Hematopoietic multipotent progenitor cell treated with erythropoietin and hydrocortisone succinate and interleukin-3 and kit ligand, for 4 days (in vitro differentiated cells): ENCODE results near the gene CCL15.
A peak's percentile ranks its signal among the peaks of the same experiment; 100 is the strongest.

Source experiments
- DNase-seq: peaks from one replicate; pipeline ENCODE4 v3.0.0-alpha.2; 2015

CCL15 gene

DNA sequence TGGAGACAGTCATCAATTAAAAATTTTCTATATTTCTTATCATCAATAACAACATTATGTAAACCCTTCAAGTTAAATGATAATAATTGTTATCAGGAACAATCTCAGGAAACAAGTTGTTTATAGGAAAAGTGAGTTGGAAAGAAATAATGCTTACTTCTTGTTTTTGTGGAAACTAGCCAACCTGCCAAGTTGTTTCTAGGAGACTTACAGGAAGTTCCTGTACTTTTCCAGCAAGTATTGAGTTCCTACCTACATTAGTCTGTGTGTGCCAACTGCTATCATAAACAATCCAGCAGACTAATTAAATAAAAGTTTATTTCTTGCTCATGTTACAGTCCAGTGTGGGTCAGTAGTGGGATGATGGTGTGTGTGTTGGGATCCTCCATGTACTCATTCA lies 13.2 kb downstream of the CCL15 start:
- no peak for DNase-seq

DNA sequence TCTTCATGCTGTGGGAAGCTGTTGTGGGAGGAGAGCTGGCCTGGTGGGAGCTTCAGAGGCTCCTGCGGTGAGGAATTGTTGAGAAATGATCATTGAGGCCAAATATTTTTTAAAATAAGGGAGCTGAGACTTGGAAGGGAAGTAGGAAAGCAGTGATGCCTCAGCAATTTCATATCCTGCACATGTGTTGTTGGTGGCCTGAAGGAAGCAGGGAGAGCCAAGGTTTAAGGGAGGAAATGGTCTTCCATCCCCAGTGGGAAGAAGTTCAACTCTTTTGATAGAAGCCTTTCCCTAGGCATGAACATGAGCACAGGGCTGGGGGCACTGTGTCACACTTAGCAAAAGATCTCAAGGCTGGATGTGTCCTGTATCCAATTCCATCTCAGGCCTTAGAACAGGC lies 14.7 kb downstream of the CCL15 start, which contains the start of gene CCL14:
CCL14 (minus strand) TSS at position 87 of the 400 bp plus-strand sequence; CDS start at position 7, 80 bp downstream.
- DNase-seq = no peak

DNA sequence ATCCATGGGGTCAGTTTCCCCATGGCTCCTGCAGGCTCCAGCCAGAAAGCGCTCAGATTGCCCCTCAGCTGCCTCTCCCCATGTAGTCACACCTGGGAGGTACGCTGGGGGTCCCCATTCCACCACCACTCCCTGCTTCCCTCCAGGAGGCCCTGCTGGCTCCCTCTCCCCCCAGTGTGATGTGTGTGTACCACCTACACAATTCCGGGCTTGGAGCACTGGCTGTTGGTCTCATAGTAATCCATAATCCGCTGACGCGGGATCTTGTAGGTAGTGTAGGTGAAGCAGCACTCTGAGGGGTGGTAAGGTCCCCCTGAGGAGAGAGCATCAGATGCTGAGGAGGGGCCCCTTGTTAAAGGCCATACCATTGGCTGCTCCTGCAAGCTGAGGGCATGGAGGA lies 17.2 kb downstream of the CCL15 start:
- no peak for DNase-seq

DNA sequence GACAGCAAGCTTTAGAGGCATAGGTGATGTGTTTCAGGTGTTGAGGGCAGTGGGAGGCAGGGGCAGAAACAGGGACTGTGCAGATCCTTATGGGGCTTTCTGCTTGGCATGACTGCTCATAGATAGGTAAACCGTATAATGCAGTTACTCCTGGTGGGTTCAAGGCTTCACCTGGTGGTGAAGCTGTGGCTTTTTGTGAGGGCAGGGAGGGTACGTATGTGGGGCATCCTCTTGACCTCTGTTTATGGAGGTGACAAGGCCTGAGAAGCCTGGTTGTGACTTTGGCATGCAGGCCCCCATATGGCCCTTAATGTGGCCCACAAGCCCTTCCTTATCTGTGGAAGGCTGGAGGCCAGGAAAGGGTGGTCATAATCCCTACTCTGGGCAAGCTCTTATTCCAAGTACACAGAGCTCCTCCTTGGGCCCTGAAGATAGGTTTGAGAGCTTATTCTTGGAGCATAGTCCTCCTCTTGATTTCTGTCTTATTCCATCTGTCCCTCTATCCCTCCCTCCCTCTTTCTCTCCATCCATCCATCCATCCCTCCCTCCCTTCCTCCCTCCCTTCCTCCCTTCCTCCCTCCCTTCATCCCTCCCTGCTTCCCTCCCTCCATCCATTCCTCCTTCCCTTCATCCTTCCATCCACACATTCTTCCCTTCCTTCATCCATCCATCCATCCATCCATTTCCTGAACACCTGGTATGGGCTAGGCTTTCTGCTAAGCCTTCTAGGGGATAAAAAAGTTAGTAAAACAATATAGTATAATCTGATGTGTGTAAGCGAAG lies 18.8 kb downstream of the CCL15 start:
- DNase-seq = no peak

DNA sequence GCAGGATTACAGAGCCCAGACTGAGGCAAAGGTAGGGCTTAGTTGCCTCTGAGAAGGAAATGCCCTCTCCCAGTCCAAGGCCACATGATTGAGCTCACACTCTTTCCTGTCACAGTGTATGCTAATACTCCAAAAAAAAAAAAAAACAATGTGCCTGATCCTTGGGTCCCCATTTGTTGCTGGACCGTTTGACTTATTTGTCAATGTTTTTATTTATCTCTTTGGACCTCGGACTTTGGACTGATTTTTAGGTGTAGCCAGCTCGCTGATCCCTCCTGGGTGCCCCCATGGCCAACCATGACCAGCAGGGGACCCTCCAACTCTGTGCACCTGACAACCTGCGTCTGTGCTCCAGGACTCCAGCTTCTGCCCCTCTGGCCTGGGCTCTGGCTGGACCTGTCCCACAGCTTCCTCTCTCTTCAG lies 19.4 kb downstream of the CCL15 start:
- DNase-seq = peak; percentile 60

DNA sequence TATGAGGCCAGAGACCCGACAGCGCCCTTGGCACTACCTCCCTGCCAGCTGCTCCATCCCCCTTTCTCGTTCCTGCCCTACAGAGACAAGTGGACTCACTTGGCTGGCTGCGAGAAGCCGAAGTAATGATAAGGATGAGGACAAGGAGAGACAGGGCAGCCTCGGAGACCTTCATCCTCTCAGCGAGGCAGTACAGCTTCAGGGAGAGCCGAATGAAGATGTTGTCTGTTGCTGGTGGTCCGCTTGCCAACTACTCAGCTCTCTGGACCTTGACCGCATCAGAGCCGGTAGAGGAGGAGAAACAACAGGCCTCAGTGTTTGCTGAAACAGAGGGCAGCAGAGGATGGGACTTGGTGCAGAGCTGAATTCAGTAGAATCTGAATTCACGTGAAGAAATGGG lies 20.1 kb downstream of the CCL15 start, which contains the start of gene CCL16:
CCL16 (minus strand) TSS at position 252 of the 400 bp plus-strand sequence; CDS start at position 175, 77 bp downstream.
- DNase-seq = no peak

DNA sequence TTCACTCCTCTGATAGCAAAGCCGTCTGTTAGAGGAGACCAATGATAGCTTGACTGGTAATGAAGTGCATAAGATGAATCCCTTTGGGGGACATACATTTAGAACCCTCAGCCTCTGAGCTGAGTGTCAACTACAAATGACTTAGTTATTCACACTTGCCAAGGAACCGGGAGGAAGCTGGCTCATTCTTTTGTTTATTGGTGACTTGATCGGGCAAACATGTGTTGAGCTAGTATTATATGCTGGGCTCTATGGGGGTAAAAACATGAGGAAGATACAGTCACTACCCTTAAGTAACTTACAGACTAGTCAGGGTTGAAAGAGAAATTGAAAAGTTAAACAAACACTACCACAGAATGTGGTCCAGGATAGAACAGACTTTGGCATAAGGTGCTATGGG lies 23.0 kb downstream of the CCL15 start:
- no peak for DNase-seq

DNA sequence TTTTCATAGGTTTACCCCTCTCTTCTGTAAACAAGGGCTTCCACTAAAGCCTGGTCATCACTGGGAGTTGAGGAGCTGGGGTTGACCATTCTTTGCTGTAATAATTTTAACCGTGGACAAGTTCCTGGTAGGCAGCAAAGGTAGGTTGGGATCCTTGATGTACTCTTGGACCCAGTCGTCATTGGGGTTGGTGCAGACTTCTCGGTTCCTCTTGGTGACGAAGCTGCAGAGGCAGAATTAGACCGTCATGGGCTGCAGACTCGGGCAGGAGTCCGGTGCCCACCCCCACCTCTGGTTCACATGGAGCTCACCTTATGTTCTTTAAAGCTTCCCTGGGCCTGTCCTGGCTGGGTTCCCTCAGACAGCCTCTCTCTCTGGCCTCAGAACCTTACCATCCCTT lies 23.8 kb downstream of the CCL15 start:
- DNase-seq = no peak

DNA sequence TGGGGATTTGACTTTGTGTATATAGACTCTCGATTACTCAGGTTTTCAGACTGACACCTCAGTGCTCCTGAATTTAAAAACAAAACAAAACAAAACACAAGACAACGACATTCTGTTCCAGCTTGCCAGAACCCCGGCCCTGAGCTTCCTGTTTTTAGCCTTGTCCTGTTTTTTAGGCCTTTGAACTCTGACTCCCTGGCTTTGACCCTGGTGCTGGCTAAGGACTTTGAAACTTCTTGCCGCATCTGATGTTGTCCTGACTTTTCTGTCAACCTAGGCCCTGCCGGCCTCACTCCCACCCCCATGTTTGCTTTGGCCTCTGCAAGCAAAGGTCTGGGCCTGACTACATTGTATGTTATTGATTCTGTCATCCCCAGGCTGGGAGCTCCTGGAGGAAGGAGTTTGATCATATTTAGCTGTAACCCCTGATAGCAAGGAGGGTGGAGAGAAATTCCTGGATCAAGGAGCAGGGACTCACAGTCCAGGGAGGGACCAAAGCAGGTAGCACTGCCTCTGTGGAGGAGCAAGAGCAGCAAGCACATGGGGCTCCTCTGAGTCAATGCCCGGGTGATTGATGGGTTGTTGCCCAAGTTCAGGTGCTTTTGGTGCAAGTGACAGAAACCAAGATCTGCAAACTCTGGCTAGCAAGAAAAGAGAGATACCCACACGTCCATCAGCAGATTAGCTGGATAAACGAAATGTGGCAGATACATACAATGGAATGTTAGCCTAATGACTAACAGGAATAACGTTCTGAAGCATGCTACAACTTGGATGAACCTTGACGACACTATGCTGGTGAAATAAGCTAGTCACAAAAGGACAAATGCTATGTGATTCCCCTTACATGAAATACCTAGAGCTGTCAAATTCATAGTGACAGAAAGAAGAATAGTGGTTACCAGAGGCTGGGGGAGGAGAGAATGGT lies 27.8 kb downstream of the CCL15 start:
- no peak for DNase-seq

DNA sequence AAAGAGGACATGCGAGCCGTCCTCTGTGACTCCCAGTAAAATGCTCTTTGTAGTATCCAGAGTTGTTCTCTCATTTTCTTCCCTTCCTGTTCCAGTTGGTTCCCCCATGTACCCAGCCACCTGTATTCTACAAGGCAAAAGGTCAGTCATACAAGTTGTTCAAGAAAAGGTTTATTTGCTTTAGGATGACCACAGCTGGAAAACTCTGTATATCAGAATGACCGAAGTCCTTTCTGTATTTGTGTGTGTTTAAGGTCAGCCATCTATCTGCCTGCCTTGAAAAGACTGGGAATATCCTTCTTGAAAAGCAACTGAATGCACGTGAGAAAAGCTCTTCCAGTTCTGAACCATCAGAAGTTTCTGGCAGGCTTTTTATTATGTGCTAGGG lies 28.4 kb downstream of the CCL15 start:
- no peak for DNase-seq

DNA sequence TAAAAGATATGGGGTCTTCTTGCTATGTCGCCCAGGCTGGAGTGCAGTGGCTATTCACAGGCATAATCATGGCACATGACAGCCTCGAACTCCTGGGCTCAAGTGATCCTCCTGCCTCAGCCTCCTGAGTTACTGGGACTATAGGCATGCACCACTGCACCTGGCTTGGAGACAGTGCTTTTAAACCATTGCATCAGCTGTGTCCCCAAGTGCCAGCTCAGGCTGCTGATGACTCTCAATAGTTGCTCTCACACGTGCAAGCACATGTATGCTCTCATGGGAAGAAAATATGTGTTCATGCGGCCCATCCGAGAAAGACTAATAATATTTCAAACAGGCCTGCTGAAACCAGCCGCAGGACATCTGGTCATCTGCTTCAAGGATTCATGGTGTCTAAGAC lies 28.8 kb downstream of the CCL15 start:
- no peak for DNase-seq

DNA sequence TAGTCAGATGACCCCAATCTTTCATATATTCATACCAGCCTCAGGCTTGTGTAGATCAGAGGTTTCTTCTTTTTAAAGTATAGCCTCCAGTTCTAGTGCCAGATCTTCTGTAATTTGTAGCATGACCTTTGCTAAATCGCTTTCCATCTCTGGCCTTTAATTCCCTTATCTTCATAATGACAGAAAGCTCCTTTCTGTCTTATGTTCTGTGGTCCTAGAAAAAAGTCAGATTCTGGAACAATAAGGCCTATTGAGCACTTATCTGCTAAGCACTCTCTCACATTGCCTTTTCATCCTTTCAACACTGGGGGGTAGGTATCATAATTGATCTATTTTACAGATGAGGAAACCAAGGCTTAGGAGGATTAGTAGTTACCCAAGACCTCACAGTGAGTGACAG lies 29.3 kb downstream of the CCL15 start:
- DNase-seq = no peak

DNA sequence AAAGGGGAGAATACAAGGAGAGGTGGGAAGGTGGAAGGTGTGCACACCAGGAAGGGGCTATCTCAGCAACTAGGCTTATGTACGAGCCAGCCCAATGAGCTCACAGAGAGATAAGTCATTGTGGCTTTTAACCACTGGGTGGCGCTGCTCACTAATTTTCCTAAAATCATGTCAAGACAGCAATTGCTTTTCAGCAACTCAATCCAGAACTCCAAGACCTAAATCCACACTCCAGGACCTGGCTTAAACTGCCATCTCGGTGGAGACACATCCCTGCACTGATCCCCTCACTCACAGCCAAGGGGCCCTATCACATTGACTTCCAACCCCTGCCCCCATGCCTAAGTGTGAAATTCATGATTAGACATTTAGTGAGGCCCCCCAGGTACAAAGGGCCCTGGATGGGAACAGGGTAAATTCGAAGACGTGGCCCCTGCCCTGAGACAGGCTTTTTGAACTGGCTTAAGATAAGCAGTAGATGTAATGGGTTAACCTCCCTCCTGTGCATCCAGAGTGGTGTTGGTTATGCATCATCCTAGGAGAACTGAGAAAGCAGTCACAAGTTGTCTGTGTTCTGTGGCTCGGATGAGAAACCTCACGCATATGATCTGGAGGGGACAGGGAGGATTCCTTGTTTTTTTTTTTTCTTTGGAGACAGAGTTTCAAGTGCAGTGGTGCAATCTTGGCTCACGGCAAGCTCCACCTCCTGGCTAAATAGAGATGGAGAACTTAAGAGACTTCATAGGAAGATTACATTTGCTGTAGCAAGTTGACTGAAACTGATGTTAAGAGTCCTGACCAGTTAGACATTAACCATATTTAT lies 31.6 kb downstream of the CCL15 start:
- peak; percentile 93 for DNase-seq

DNA sequence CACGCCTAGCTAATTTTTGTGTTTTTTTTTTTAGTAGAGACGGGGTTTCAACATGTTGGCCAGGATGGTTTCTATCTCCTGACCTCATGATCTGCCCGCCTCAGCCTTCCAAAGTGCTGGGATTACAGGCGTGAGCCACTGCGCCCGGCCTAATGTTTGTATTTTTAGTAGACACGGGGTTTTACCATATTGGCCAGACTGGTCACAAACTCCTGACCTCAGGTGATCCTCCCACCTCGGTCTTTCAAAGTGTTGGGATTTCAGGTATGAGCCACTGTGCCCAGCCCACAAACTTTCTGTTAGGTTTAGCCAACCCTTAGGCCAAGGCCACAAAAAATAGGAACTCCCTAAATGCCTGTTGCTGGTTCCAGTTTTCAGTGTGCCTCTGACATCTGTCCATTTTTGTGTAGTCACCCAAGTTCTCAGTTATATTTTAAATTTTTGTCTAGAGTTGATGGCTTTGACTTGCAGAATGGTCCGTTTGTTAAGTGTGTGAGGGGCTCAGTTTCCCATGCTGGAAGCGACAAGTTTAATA lies 32.8 kb downstream of the CCL15 start:
- DNase-seq = no peak

DNA sequence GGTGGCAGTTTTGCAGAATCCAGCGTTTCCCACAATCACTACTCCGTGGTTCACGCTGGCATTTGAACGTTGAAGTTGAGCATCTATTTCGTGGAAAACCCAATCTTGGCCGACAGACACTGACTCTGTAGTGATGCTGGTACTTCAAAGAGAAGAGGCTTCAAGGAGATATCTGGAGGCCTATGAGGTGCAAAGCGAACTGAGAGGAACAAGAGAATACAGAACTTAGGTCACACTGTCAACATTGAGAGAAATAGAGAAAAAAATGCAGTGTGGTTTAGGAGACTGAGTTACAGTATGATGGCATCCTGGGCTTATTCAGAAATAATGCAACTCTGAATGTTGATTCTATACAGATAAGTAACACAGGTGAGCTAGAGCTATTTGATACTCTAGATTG lies 36.1 kb downstream of the CCL15 start:
- no peak for DNase-seq

DNA sequence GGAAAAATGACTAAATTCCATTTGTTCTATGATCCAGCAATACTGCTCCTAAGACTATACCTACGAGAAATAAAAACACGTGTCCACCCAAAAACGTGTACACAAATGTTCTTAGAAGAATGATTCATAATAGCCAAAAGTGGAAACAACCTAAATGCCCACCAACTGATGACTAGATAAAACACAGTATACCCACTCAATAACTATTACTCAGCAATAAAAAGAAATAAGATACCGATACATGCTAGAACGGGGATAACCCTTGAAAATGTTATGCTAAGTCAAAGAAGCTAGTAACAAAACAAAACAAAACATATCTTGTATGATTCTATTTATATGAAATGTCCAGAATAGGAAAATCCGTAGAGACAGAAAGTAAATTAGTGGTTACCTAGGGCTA lies 37.7 kb downstream of the CCL15 start:
- no peak for DNase-seq

DNA sequence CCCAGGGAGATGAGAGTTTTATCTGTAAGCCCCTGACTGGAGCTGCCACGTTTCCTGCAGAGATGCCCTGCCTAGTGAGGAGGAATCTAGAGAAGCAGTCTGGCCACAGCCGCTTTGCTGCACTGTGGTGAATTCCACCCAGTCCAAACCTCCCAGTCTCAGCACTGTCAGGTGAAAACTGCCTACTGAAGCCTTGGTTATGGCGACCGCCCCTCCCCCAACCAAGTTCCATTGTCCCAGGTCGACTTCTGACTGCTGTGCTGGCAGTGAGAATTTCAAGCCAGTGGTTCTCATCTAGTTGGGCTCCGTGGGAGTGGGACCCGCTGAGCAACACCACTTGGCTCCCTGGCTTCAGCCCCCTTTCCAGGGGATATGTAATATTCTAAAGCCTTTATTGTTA lies 47.6 kb downstream of the CCL15 start:
- no peak for DNase-seq

DNA sequence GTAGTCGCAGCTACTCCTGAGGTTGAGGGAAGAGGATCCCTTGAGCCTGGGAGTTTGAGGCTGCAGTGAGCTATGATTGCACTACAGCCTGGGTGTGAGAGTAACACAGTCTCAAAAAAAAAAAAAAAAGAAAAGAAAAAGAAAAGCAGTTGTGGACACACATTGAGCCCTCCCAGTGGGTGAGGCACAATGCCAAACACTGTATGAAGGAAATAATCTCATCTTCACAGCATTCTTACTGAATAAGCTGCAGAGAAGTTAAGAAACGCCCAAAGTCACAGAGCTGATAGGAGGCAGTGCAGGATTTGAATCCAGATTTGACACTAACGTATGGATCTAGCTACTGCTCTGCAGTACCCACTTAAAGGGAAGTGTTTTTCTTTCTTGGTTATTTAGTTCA lies 52.0 kb downstream of the CCL15 start:
- peak; percentile 87 for DNase-seq

DNA sequence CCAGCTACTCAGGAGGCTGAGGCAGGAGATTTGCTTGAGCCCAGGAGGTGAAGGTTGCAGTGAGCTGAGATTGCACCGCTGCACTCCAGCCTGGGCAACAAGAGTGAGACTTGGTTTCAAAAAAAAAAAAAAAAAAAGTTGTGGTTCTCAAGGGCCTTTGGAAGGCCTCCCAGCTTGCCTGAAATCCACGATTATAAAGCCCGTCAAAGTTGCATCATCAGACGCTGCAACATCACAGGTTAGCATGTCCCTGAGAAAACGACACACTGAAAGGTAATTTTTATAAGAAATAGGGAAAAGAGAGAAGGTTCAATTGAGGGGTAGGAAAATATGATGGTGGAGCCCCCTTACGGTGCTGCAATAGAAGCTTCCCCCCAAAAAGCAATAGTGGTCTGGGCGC lies 53.3 kb downstream of the CCL15 start:
- no peak for DNase-seq
